Lung (tissue), 12 donors: ENCODE measurements around the gene POU6F2. TPM values are rescaled to one million over a fixed set of nuclear protein-coding genes. Genes with fewer than 3 reads are reported as not detected.

Experiments used
- ATAC-seq: fragments of 200-7000 bp; cut with Tn5 transposase; one replicate; pipeline ENCODE4 v1.9.1; 2020; ENCODE audit warnings: moderate number of reproducible peaks; ENCODE audit not compliant: insufficient read depth, low FRiP score
- DNase-seq, 3 donors: peaks; one replicate each; pipeline ENCODE4 v3.0.0-alpha.2; 2013 to 2017
- H3K27ac ChIP-seq, 2 donors: one replicate each; pipeline ENCODE4 v1.5.1; 2013; ENCODE audit warnings: mild to moderate bottlenecking in 2 of 2, moderate library complexity in 2 of 2, control low read depth in 1 of 2, inconsistent platforms in 1 of 2, low read depth in 1 of 2, low read length in 1 of 2
- H3K27me3 ChIP-seq, 3 donors: one replicate each; pipeline ENCODE4 v1.5.1; 2013; ENCODE audit warnings: low read length in 2 of 3; ENCODE audit not compliant: control insufficient read depth in 3 of 3, insufficient read depth in 3 of 3
- H3K36me3 ChIP-seq, 4 donors: one replicate each; pipeline ENCODE4 v1.5.1; 2013; ENCODE audit warnings: low read length in 4 of 4, mild to moderate bottlenecking in 1 of 4, moderate library complexity in 1 of 4; ENCODE audit not compliant: control insufficient read depth in 4 of 4, insufficient read depth in 4 of 4
- H3K4me1 ChIP-seq, 5 donors: one replicate each; pipeline ENCODE4 v1.5.1; 2013; ENCODE audit warnings: low read length in 5 of 5, mild to moderate bottlenecking in 2 of 5, moderate library complexity in 1 of 5; ENCODE audit not compliant: control insufficient read depth in 5 of 5, insufficient read depth in 5 of 5
- H3K4me3 ChIP-seq: one replicate; pipeline ENCODE4 v1.5.1; 2013; ENCODE audit warnings: mild to moderate bottlenecking, control low read depth, moderate library complexity
- H3K9ac ChIP-seq, 2 donors: one replicate each; pipeline ENCODE4 v1.5.1; 2013; ENCODE audit warnings: low read length in 2 of 2, control low read depth in 1 of 2; ENCODE audit not compliant: insufficient read depth in 1 of 2
- H3K9me3 ChIP-seq, 4 donors: one replicate each; pipeline ENCODE4 v1.5.1; 2013; ENCODE audit warnings: low read length in 3 of 4, mild to moderate bottlenecking in 1 of 4, moderate library complexity in 1 of 4; ENCODE audit not compliant: control insufficient read depth in 4 of 4, insufficient read depth in 3 of 4
- WGBS, 2 donors: extraction: QIAGEN DNeasy Blood & Tissue Kit; methylation state at CpG; one replicate each; pipeline ENCODE4 v1.1.7; 2013; 5-methylcytosine and 5-hydroxymethylcytosine counted together
- polyA plus RNA-seq, 2 donors: library from polyadenylated mRNA; stranded (reverse); fragments of 200-250 nt; gene quantifications; one replicate each; pipeline ENCODE4 v1.2.1, GENCODE V29; 2013
- total RNA-seq, 2 donors: library from RNA; depleted of rRNA in 1 of 2; stranded (reverse); fragments of >200 nt in 1 of 2; gene quantifications; one replicate each; pipeline ENCODE4 v1.2.1, GENCODE V29; 2014 to 2021
- TF ChIP-seq, protein P1 (sequence below): IDR thresholded peaks from 2 replicates; pipeline ENCODE4 v1.5.1; 2012; ENCODE audit warnings: mild to moderate bottlenecking; ENCODE audit errors: control extremely low read depth, extremely low read depth
- donor health status: control.
- donor health status: control.
- donor health status: Bipolar disorder and iron deficiency.
- donor health status: healthy.
- donor health status: DM: yes; HTN: yes; CAD: no.

POU6F2 gene
- total and polyA plus RNA-seq, 4 donors = 0.08 to 0.18 TPM; not detected in 2

DNA sequence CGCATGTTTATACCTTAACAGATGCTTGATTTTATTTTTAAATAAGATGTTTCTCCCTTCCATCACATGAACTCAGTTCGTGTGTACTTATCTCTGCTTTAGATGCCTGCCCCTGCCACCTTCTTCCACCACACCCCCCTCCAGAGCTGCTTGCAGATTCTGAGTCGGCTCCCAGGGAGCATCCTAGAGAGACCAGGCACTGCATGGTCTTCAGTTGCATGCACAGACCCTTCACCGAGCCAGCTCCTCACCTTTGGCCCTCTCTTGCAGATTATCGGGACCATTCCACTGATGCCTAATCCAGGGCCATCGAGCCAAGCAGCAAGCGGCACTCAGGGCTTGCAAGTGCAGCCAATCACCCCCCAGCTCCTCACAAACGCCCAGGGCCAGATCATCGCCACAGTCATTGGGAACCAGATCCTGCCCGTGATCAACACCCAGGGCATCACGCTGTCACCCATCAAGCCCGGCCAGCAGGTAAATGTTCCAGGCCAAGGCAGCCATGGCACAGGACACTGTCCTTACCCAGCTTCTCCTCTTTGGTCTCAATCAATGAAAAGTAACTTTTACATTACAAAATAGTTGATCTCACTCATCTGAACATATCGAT, 455.2 kb downstream of the POU6F2 start:
- WGBS, 2 donors = 84 to 93% methylated on average over 13 of the region's 13 CpGs
- Histone ChIP-seq H3K36me3 (no peaks in the 10 kb centered on the region), H3K9me3 (no peaks in the 10 kb centered on the region), H3K9ac (no peak overlapping the region), H3K27ac (no peak overlapping the region), H3K4me1 (no peaks in the 10 kb centered on the region), H3K4me3 (no peak overlapping the region), H3K27me3 (no peaks in the 10 kb centered on the region)
- no peak for ATAC-seq
- no peak for DNase-seq
- TF ChIP-seq, protein P1, sequence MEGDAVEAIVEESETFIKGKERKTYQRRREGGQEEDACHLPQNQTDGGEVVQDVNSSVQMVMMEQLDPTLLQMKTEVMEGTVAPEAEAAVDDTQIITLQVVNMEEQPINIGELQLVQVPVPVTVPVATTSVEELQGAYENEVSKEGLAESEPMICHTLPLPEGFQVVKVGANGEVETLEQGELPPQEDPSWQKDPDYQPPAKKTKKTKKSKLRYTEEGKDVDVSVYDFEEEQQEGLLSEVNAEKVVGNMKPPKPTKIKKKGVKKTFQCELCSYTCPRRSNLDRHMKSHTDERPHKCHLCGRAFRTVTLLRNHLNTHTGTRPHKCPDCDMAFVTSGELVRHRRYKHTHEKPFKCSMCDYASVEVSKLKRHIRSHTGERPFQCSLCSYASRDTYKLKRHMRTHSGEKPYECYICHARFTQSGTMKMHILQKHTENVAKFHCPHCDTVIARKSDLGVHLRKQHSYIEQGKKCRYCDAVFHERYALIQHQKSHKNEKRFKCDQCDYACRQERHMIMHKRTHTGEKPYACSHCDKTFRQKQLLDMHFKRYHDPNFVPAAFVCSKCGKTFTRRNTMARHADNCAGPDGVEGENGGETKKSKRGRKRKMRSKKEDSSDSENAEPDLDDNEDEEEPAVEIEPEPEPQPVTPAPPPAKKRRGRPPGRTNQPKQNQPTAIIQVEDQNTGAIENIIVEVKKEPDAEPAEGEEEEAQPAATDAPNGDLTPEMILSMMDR = no peak

DNA sequence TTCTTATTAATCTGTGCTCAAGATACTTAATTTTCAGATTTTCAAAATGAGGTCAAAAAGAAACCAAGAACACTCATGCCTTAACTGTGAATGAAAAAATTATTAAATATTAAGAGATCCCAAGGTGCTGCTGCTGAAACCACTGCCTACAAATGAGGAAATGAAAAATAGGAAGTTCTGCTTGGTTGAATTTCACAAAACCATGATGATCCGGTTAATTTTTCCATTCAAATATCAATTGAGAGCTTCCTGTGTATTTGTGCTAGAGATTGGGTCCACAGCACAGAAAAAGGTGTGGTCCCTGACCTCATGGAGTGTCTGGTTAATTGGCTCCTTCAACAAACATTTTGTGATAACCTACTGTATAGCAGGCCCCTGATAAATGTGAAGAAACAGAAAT, 455.8 kb downstream of the POU6F2 start:
- H3K9ac ChIP-seq = no peak overlapping the region
- H3K36me3 ChIP-seq = no peaks in the 10 kb centered on the region
- no peaks in the 10 kb centered on the region for H3K9me3 ChIP-seq
- H3K4me3 ChIP-seq = no peak overlapping the region
- no peaks in the 10 kb centered on the region for H3K4me1 ChIP-seq
- WGBS, 2 donors = 18 to 46% methylated on average over 1 of the region's 1 CpG
- DNase-seq = no peak
- ATAC-seq = no peak
- H3K27me3 ChIP-seq = no peaks in the 10 kb centered on the region
- no peak overlapping the region for H3K27ac ChIP-seq
- TF ChIP-seq, protein P1 = no peak

DNA sequence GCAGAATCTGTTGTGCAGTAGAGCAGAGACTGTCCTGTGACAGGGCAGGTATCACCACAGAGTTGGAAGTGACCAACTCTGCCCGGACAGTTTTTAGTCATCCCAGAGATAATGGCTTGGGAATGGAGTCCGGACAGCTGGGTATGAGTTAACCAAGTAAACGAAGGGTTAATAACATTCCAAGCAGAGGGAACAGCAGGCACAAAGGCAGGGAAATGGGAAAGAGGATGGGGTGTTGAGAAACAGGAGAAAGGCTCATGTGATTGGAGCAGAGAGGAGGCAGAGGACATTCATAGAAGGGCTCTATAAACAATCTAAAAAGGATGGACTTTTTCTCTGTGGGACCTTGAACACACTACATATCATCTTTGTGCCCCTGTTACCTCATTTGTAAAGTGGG, 456.3 kb downstream of the POU6F2 start:
- DNase-seq (no peak), ATAC-seq (no peak)
- no peaks in the 10 kb centered on the region for H3K27me3 ChIP-seq
- H3K9ac ChIP-seq = no peak overlapping the region
- WGBS, 2 donors = 55 to 74% methylated on average over 3 of the region's 3 CpGs
- no peaks in the 10 kb centered on the region for H3K4me1 ChIP-seq
- TF ChIP-seq, protein P1 = no peak
- no peaks in the 10 kb centered on the region for H3K9me3 ChIP-seq
- H3K27ac ChIP-seq = no peak overlapping the region
- H3K36me3 ChIP-seq = no peaks in the 10 kb centered on the region
- no peak overlapping the region for H3K4me3 ChIP-seq

DNA sequence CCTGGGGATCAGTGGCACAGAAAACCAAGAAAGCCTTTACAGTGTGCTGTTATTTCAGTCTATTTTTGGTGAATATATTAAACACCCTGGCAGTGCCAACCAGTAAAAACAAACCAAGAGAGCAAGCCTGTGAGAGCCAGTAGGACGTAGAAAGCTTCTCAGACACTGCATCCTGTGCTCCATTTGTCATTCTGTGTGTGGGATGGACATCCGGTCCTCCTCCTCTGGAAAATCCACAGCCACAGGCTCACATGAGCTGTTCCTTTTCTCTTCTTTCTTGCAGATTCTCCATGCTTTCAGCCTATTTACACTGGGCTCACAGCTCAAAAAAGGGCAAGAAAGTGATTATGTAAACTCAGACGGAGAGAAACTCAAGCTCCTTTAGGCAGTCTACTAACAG, 468.8 kb downstream of the POU6F2 start:
- Histone ChIP-seq H3K4me1 (peaks cover 0 to 2% (median 0%) of the 10 kb centered on the region in 5 donors), H3K9ac (no peak overlapping the region), H3K36me3 (no peaks in the 10 kb centered on the region), H3K4me3 (no peak overlapping the region), H3K27ac (no peak overlapping the region), H3K9me3 (no peaks in the 10 kb centered on the region), H3K27me3 (no peaks in the 10 kb centered on the region)
- TF ChIP-seq, protein P1 = no peak
- 70 to 81% methylated on average over 3 of the region's 3 CpGs for WGBS, 2 donors
- ATAC-seq (no peak), DNase-seq (no peak)
